Activated CD8-positive, alpha-beta memory T cell treated with anti-CD3 and anti-CD28 coated beads, Interleukin-2, amount 50 U/mL, for 1 hour (primary cell): ENCODE data around the gene KYAT1.
A peak's percentile ranks its signal among the peaks of the same experiment; 100 is the strongest.

Experiments used
- DNase-seq: peaks from one replicate; pipeline ENCODE4 v3.0.0-alpha.2; 2020; ENCODE audit errors: extremely low read depth

KYAT1 gene

GRCh38 chr9:128840524-128840923 is 41.2 kb downstream of the KYAT1 start:
- DNase-seq, result no peak

- no peak for DNase-seq
Observed at GRCh38 chr9:128838338-128838737, 43.4 kb downstream of the KYAT1 start.

- DNase-seq, result no peak
Observed at GRCh38 chr9:128836509-128837145, 45.1 kb downstream of the KYAT1 start.

- no peak for DNase-seq
Observed at GRCh38 chr9:128835246-128836210, 46.2 kb downstream of the KYAT1 start.

- DNase-seq, result no peak
Observed at GRCh38 chr9:128833696-128834095, 48.1 kb downstream of the KYAT1 start.

- DNase-seq, result peak; percentile 73
Observed at GRCh38 chr9:128829477-128830251, 52.1 kb downstream of the KYAT1 start, which contains the start of gene SPOUT1. TSS of gene SPOUT1 (minus strand) at chr9:128829794. CDS start at chr9:128829780, 14 bp downstream.

- no peak for DNase-seq
Observed at GRCh38 chr9:128828719-128829452, 52.9 kb downstream of the KYAT1 start.

- no peak for DNase-seq
Observed at GRCh38 chr9:128828267-128828666, 53.5 kb downstream of the KYAT1 start.

GRCh38 chr9:128825923-128826700 is 55.6 kb downstream of the KYAT1 start:
- no peak for DNase-seq

- no peak for DNase-seq
Observed at GRCh38 chr9:128824911-128825310, 56.8 kb downstream of the KYAT1 start.

GRCh38 chr9:128823903-128824406 is 57.8 kb downstream of the KYAT1 start:
- no peak for DNase-seq

- no peak for DNase-seq
Observed at GRCh38 chr9:128823362-128823902, 58.3 kb downstream of the KYAT1 start.

- no peak for DNase-seq
Observed at GRCh38 chr9:128822407-128823042, 59.2 kb downstream of the KYAT1 start.

GRCh38 chr9:128821584-128822406 is 60.0 kb downstream of the KYAT1 start:
- DNase-seq, result no peak

GRCh38 chr9:128820665-128821583 is 60.8 kb downstream of the KYAT1 start:
- DNase-seq, result no peak

GRCh38 chr9:128819716-128820664 is 61.8 kb downstream of the KYAT1 start:
- no peak for DNase-seq
